Prostate gland (tissue), 2 donors: ENCODE measurements around the gene BTG3.

Source experiments
- CTCF ChIP-seq, 4 experiments: fragments of 200-600 bp in 2 of 4; fragments of 450-650 bp in 2 of 4; sonication (generic) in 2 of 4; IDR thresholded peaks; 1 replicate in 3 of 4; 2 replicates in 1 of 4; pipeline ENCODE4 v1.5.1; 2016 to 2019; ENCODE audit warnings: antibody characterized with exemption in 4 of 4, mild to moderate bottlenecking in 2 of 4, moderate library complexity in 2 of 4
- POLR2A ChIP-seq: fragments of 450-650 bp; IDR thresholded peaks from one replicate; pipeline ENCODE4 v1.6.1; 2016; ENCODE audit warnings: antibody characterized with exemption, mild to moderate bottlenecking
- POLR2AphosphoS5 ChIP-seq: sonication (generic); formaldehyde crosslinking; IDR thresholded peaks from one replicate; pipeline ENCODE4 v1.6.1; 2017; ENCODE audit warnings: antibody characterized with exemption

DNA sequence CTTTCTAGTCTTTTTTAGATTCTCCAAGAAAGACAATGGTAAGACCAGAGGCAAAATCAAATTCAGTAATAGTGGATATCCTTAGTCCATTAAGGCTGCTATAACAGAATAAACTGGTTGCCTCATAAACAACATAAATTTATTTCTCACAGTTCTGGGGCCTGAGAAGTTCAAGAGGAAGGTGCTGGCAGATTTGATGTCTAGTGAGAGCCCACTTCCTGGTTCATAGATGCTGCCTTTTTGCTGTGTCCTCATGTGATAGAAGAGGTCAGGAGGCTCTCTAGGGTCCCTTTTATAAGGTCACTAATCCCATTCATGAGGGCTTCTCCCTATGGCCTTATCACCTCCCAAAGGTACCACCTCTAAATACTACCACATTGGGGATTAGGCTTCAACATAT, 31.5 kb upstream of the BTG3 start:
- TF ChIP-seq CTCF (IDR thresholded peaks at IDR 0.05) (no peak), POLR2AphosphoS5 (no peak), POLR2A (no peak)
